BE2C (cell line): ENCODE data around the gene VAMP8.

Experiments
- DNase-seq: peaks from one replicate; pipeline ENCODE4 v3.0.0-alpha.2; 2020
- H3K27me3 ChIP-seq: fragments of 250-450 bp; sonication (Bioruptor Pico); 2 replicates; pipeline ENCODE4 v1.5.1; 2020; ENCODE audit warnings: mild to moderate bottlenecking
- H3K36me3 ChIP-seq: fragments of 250-450 bp; sonication (Bioruptor Pico); 2 replicates; pipeline ENCODE4 v1.5.1; 2020; ENCODE audit warnings: mild to moderate bottlenecking
- H3K4me1 ChIP-seq: fragments of 250-450 bp; sonication (Bioruptor Pico); 2 replicates; pipeline ENCODE4 v1.5.1; 2020
- H3K4me3 ChIP-seq: 2 replicates; pipeline ENCODE4 v1.5.1; 2011; ENCODE audit warnings: low read depth, low read length
- H3K9me3 ChIP-seq: fragments of 250-450 bp; sonication (Bioruptor Pico); 2 replicates; pipeline ENCODE4 v1.5.1; 2020
- TF ChIP-seq, protein P1 (sequence below): IDR thresholded peaks from 2 replicates; pipeline ENCODE4 v1.5.1; 2012; ENCODE audit warnings: mild to moderate bottlenecking, low read depth, low read length

Gene VAMP8

DNA sequence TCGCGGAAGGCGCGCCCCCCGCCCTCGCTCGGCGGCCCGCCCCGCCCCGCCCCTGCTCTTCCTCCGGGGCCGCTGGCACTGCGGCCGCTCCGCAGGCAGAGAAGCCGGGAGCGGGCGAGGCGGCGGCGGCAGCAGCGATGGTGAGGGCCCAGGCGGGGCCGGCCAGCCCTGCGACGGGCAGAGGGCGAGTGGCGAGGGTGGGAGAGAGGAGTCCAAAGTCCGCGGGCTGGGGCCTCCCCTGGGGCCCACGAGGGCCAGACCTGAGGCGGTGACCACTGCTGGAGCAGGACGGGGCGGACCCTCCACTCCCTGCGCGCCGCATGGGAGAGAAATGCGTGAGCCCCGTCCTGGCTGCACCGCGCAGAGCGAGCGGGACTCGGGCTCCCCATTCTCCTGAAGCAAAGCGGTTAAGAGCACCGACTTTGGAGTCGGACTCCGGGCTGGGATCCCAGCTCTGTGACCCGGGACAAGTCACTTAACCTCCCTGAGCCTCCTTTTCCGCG is 7.0 kb downstream of the VAMP8 start, which contains the start of gene VAMP5:
Gene VAMP5 (plus strand): TSS at position 78 of the 503 bp plus-strand sequence. CDS start 60 bp downstream, at position 138.
- DNase-seq = peak; percentile 16
- Histone ChIP-seq H3K4me1 (no peaks in the 10 kb centered on the region), H3K9me3 (no peaks in the 10 kb centered on the region), H3K27me3 (no peaks in the 10 kb centered on the region), H3K4me3 (peak within 1 kb of the TSS; percentile 37), H3K36me3 (no peaks in the 10 kb centered on the region)
- TF ChIP-seq, protein P1, sequence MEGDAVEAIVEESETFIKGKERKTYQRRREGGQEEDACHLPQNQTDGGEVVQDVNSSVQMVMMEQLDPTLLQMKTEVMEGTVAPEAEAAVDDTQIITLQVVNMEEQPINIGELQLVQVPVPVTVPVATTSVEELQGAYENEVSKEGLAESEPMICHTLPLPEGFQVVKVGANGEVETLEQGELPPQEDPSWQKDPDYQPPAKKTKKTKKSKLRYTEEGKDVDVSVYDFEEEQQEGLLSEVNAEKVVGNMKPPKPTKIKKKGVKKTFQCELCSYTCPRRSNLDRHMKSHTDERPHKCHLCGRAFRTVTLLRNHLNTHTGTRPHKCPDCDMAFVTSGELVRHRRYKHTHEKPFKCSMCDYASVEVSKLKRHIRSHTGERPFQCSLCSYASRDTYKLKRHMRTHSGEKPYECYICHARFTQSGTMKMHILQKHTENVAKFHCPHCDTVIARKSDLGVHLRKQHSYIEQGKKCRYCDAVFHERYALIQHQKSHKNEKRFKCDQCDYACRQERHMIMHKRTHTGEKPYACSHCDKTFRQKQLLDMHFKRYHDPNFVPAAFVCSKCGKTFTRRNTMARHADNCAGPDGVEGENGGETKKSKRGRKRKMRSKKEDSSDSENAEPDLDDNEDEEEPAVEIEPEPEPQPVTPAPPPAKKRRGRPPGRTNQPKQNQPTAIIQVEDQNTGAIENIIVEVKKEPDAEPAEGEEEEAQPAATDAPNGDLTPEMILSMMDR = no peak

DNA sequence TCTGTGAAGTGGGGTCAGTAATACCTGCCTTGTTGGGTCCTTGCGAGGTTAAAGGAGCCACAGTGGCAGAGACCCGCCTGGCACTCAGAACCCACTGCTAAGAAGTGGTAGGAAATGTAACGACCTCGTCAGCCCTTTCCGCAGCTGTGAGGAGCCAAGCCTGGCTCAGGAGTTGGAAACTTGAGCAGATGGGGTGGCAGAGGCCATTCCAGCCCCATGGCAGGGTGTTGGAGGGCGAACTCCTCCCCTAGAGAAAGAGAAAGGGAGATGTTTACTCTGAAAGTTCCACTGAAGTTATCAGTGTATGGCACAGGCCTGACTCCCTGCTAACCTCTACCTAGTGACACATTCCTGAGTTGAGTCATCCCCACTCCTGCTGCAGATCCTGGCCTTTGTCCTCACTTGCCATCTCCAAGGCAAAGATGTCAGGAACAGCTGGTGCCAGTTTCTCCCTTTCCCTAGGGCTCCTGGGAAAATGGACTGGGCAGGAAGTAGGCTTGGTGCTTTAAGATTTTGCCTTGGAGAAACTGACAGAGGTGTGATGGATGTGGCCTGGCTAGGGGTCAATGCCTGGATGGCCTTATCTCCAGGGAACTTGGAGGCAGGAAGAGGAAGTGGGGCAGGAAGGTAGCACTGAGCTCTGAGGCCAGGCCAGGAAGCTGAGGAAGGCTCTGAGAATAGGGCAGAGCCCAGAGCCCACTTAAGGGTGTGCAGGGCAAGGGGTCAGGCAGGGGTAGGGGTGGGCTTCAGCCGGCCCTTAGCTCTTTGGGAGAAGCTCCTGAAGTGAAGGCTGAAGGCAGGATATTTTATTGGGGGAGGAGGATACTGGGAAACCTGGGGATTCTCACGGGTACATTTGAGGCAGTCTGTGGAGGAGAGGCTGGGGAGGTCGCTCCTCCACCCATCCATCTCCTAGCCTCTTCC is 7.7 kb downstream of the VAMP8 start:
- DNase-seq = no peak

DNA sequence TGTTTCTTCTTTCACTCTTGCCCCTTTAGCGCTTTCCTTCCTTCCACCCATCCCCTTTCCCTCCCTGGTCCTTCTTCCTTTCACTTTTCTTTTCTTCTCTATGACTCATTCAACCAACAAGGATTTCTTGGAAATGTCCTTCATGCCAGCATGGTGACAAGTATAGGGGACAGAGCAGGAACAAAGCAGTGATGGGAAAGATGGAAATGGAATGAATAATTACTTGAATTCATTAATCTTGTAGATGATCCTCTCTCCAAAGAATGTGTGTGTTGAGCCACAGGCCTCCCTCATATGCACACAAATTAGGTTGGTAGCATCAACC is 8.4 kb downstream of the VAMP8 start:
- Histone ChIP-seq H3K4me1 (no peaks in the 10 kb centered on the region), H3K36me3 (no peaks in the 10 kb centered on the region), H3K27me3 (no peaks in the 10 kb centered on the region), H3K9me3 (no peaks in the 10 kb centered on the region), H3K4me3 (no peak overlapping the region)
- TF ChIP-seq, protein P1 = no peak
- DNase-seq = no peak

More for the DNA sequence above, 7.7 kb downstream of the VAMP8 start:
- Histone ChIP-seq H3K27me3 (no peaks in the 10 kb centered on the region), H3K9me3 (no peaks in the 10 kb centered on the region), H3K4me1 (no peaks in the 10 kb centered on the region), H3K36me3 (no peaks in the 10 kb centered on the region), H3K4me3 (no peak overlapping the region)
- TF ChIP-seq, protein P1 = no peak

DNA sequence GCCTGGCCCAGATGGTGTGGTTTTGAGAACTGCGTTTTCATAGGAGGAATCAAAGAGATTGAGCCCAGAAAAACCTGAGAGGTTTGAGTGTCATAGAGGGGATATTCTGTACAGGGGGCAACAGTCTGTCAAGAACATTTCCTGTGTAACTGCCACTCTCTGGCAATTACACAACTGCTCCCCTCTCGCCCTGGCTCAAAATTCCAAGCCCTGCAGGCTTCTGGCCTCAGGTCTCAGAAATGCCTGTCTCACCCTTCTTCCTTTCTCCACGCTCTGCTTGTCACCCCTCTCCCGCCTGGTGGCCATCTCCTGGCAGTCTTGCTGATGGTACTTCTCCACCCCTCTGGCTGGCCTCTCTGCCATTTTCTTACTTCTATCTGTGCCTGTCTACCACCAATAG is 10.8 kb downstream of the VAMP8 start:
- no peaks in the 10 kb centered on the region for H3K9me3 ChIP-seq
- no peak overlapping the region for H3K4me3 ChIP-seq
- H3K4me1 ChIP-seq = no peaks in the 10 kb centered on the region
- TF ChIP-seq, protein P1 = no peak
- no peak for DNase-seq
- no peaks in the 10 kb centered on the region for H3K27me3 ChIP-seq
- H3K36me3 ChIP-seq = no peaks in the 10 kb centered on the region

DNA sequence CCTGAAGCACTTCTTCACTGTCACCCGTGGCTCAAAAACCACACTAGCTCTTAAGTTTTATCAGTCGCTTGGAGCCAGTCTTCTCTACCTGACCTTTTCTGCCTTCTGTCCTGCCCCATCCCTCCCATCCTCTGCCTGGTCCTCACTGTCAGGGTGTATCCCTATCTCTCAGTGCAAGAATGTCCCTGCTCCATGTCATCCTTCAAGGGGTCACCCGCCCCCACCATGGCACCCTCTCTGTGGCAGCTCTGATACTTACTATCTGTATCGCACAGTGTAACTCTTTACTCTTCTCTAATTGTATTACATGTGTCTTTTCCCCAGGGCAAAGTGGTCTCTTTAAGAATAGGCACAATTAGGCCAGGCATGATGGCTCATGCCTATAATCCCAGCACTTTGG is 11.3 kb downstream of the VAMP8 start:
- TF ChIP-seq, protein P1 = no peak
- no peaks in the 10 kb centered on the region for H3K4me1 ChIP-seq
- H3K36me3 ChIP-seq = no peaks in the 10 kb centered on the region
- no peaks in the 10 kb centered on the region for H3K9me3 ChIP-seq
- no peak overlapping the region for H3K4me3 ChIP-seq
- no peaks in the 10 kb centered on the region for H3K27me3 ChIP-seq
- no peak for DNase-seq

DNA sequence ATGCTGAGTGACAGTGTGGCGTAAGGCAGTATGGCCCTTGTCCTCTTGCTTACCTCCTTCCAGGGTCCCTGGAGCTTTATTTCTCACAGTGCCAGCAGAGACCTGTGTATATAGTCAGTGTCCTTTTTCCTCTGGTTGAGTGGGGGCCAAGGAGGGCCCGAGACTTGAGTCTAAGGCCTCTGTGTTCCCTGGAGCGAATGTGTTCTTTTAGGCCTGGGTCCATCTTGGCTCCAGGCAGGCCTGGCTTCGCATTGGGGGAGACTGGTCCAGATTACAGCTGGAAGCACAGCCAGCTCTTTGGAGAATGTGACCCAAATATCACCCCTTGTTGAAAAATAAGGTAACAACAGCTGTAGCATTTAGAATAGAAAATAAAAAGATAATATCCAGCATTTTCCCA is 11.8 kb downstream of the VAMP8 start:
- no peaks in the 10 kb centered on the region for H3K27me3 ChIP-seq
- H3K4me3 ChIP-seq = no peak overlapping the region
- no peaks in the 10 kb centered on the region for H3K4me1 ChIP-seq
- TF ChIP-seq, protein P1 = no peak
- no peak for DNase-seq
- H3K36me3 ChIP-seq = no peaks in the 10 kb centered on the region
- H3K9me3 ChIP-seq = no peaks in the 10 kb centered on the region
